Measurements from ENCODE around the gene ELP4. TPM values are rescaled to one million over a fixed set of nuclear protein-coding genes. Genes with fewer than 3 reads are reported as not detected.

The ELP4 gene
- total and polyA plus RNA-seq, 12 donors = 9.8 to 19.5 (median 15.9) TPM

DNA sequence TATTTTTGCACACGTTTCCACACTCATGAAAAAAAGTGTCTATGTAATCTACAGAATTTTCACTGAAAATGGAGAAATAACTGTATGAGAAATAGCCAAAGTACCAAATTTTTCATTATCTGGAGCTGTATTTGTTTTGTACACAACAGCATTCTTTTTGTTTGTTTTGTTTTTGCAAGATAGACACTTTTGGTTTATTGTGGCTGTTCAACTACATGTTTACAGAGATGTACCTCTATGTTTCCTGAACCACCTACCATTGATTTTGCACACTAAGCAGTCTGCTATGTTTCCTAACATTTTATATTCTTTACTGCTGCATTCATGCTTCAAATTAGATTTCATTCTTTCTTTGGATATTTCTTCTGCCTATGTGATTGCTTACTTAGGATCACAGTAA lies 116.3 kb downstream of the ELP4 start:
- Histone ChIP-seq H3K27me3 (no peaks in the 10 kb centered on the region), H3K36me3 (peaks cover 0 to 10% (median 0%) of the 10 kb centered on the region in 9 donors), H3K9me3 (no peaks in the 10 kb centered on the region), H3K4me3 (no peak overlapping the region), H3K27ac (no peak overlapping the region), H3K4me1 (no peaks in the 10 kb centered on the region)
- intact Hi-C loops (cut with DNase I) = no loop called here
- DNase-seq (no peak), ATAC-seq (no peak)
- 89 to 92% methylated on average over 1 of the region's 1 CpG for WGBS, 2 donors
- TF ChIP-seq, protein P1, sequence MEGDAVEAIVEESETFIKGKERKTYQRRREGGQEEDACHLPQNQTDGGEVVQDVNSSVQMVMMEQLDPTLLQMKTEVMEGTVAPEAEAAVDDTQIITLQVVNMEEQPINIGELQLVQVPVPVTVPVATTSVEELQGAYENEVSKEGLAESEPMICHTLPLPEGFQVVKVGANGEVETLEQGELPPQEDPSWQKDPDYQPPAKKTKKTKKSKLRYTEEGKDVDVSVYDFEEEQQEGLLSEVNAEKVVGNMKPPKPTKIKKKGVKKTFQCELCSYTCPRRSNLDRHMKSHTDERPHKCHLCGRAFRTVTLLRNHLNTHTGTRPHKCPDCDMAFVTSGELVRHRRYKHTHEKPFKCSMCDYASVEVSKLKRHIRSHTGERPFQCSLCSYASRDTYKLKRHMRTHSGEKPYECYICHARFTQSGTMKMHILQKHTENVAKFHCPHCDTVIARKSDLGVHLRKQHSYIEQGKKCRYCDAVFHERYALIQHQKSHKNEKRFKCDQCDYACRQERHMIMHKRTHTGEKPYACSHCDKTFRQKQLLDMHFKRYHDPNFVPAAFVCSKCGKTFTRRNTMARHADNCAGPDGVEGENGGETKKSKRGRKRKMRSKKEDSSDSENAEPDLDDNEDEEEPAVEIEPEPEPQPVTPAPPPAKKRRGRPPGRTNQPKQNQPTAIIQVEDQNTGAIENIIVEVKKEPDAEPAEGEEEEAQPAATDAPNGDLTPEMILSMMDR (IDR thresholded peaks at IDR 0.05) = no peak

DNA sequence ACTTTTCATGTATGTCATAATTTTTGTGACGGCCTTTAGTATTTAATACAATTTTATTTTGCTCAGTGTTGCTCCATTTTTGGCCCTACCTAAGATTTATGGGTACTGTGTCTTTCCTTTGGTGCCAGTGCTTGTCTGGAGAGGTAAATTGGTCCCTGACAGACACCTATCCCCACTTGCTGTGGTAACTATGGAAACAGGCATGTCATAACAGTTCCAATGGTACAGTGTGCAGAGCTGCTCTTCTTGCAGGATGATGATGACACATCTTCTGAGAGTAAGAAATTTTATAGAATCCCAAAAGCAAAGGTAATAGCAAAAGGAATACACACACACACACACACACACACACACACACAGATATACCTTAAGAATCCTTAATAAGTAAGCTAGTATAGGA lies 118.5 kb downstream of the ELP4 start:
- ATAC-seq = no peak

DNA sequence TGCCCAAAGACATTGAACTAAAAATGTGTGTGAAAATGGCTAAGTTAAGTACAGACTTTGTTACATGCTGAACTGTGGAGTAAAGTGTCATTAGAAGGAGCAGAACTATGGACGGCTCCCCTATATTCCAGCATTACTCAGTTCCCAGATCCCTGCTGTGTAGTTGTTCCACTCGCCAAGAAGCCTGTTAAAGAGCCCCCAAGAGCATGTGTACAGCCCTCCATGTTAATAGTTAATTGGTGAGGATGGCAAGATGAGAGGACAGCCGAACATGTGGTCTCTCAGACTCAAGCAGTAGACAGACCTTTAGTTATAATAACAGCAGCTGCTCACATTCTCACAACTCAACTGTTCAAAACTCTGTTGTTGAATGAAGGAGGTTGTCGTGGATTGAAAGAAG lies 127.4 kb downstream of the ELP4 start:
- Histone ChIP-seq H3K27ac (no peak overlapping the region), H3K4me1 (peaks cover 0 to 5% (median 0%) of the 10 kb centered on the region in 9 donors), H3K27me3 (no peaks in the 10 kb centered on the region), H3K9me3 (no peaks in the 10 kb centered on the region), H3K36me3 (peaks cover 0 to 19% (median 0%) of the 10 kb centered on the region in 9 donors), H3K4me3 (no peak overlapping the region)
- TF ChIP-seq, protein P1 (IDR thresholded peaks at IDR 0.05) = no peak
- ATAC-seq (no peak), DNase-seq (no peak)
- WGBS, 2 donors = 86 to 92% methylated on average over 4 of the region's 4 CpGs
- intact Hi-C loops (cut with DNase I) = no loop called here

More for the DNA sequence above, 118.5 kb downstream of the ELP4 start:
- Histone ChIP-seq H3K4me1 (no peaks in the 10 kb centered on the region), H3K9me3 (no peaks in the 10 kb centered on the region), H3K36me3 (peaks cover 0 to 21% (median 0%) of the 10 kb centered on the region in 9 donors), H3K4me3 (no peak overlapping the region), H3K27me3 (no peaks in the 10 kb centered on the region), H3K27ac (no peak overlapping the region)
- WGBS, 2 donors = 99 to 100% methylated on average over 1 of the region's 1 CpG
- TF ChIP-seq, protein P1 (IDR thresholded peaks at IDR 0.05) = no peak
- intact Hi-C loops (cut with DNase I) = no loop called here
- DNase-seq = no peak

DNA sequence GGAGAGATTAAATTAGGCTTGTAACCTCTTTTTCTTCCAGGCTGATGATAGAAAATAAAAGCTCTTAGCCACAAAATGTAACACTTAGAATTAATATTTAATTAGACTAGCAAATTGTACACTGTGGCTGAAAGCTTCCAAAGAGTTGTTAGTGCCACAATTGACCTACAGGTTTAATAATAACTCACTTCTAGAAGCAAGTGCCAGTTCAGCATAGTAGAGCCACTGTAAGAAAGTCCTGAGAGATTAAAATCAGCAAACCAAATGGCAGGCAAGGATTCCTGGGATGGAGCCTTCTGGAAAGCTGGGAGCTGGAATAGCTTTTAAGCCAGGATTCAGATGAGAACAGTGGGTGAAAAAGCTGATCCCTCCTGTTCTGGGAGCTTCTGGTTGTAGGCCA lies 131.0 kb downstream of the ELP4 start:
- TF ChIP-seq, protein P1 (IDR thresholded peaks at IDR 0.05) = no peak
- Histone ChIP-seq H3K36me3 (no peaks in the 10 kb centered on the region), H3K4me3 (no peak overlapping the region), H3K27ac (no peak overlapping the region), H3K27me3 (no peaks in the 10 kb centered on the region), H3K9me3 (no peaks in the 10 kb centered on the region), H3K4me1 (peaks cover 0 to 20% (median 7%) of the 10 kb centered on the region in 9 donors)
- DNase-seq (no peak), ATAC-seq (no peak)
- intact Hi-C loops (cut with DNase I) = loop anchor here in 4 of 10 donors (2.0 to 10.0 kb wide), 3 partner anchors 314 to 318 kb away; no protein-coding TSS in a partner anchor
